HG03135 (cell line): ENCODE results near the gene ZNF778.
"Not testable (repeated sequence)": the region's sequence is repeated elsewhere in the genome, so short reads cannot be mapped to it uniquely, and the experiment has no call there.

Experiments used
- ATAC-seq: cut with Tn5 transposase; IDR thresholded peaks from one replicate; pipeline ENCODE4 v1.9.1; 2021; ENCODE audit warnings: mild to moderate bottlenecking, moderate library complexity; ENCODE audit not compliant: unreplicated experiment

The ZNF778 gene

GRCh38 chr16:89248196-89248982 lies 30.9 kb downstream of the ZNF778 start:
- no peak for ATAC-seq

- ATAC-seq = no peak
These were observed 36.2 kb downstream of the ZNF778 start for GRCh38 chr16:89253548-89254287.

DNA sequence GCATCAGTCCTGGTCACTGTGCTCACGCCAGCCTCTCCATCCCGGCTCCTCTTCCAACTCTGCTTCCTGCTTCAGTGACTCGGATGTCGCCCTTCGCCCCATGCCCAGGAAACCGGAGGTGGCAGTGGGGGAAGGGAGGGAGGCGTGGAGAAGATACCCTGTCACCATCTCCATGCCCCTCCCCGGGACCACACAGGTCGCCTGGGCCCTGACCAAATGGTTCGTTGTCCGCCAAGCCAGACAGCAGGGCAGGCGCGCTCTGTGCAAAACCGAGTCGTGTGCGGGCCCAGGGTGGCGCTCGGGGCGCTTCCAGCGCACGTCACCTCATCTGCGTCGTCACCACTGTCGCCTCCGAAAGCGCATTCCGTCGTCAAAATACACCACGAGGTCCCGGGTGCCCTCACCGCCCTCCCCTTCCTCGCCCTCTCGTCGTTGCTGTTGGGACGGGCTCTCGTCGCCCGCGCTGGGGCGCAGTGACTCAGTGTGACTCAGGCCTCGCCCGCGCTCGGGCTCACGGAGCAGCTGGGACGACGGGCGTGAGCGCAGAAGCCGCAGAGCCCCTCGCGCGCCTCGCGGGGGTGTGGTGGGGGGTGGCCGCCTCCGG lies 39.2 kb downstream of the ZNF778 start:
- ATAC-seq = no peak

DNA sequence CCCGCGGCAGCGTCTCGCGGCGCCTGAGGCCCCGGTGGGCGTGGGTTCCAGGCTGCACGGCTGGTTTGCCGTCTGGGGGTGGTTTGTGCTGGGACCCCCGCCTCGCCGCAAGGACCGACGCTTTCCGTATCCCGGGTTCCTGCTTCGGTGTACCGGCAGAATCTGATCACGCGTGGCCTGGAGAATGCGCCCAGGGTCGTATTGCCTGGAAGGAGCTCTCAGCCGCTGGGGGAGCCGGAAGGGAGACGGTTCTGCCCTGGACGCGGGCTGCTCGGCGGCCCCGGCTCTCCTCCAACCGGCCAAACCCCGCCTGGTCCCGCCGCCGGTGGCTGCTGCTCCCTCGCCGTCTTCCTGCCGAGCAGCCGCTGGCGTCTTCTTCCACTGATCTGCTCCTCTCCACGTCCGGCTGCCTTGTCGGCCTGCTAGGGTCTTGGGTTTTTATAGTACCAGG lies 39.8 kb downstream of the ZNF778 start:
- no peak for ATAC-seq

DNA sequence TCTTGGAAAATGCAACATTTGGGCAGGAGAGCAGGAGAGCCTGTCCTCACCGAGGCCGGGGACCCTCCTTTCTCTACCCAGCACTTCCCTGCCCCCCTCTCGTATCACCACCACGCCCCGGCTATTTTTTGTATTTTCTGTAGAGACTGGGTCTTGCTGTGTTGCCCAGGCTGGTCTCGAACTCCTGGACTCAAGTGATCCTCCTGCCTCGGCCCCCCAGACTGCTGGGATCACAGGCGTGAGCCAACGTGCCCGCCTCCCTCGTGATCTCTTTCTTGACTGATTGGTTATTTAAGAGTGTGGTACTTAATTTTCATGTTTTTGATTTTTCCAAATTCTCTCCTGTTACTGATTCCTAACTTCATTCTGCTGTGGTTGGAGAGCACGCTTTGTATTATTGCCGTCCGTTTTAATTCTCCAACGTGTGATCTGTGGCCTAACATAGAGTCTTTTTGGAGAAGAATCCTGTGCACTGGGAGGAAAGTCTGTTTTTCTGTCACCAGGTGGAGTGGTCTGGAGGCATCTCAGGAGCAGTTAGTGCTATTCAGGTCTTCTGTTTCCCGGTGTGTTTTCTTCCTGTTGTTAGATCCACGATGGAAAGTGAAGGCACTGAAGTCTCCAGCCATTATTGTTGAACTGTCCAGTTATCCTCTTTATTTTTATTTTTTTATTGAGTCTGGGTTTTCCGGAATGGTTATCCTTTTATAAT lies 40.4 kb downstream of the ZNF778 start:
- ATAC-seq = no peak

- ATAC-seq = not testable (repeated sequence)
These were observed 42.4 kb downstream of the ZNF778 start for GRCh38 chr16:89259901-89260300.

DNA sequence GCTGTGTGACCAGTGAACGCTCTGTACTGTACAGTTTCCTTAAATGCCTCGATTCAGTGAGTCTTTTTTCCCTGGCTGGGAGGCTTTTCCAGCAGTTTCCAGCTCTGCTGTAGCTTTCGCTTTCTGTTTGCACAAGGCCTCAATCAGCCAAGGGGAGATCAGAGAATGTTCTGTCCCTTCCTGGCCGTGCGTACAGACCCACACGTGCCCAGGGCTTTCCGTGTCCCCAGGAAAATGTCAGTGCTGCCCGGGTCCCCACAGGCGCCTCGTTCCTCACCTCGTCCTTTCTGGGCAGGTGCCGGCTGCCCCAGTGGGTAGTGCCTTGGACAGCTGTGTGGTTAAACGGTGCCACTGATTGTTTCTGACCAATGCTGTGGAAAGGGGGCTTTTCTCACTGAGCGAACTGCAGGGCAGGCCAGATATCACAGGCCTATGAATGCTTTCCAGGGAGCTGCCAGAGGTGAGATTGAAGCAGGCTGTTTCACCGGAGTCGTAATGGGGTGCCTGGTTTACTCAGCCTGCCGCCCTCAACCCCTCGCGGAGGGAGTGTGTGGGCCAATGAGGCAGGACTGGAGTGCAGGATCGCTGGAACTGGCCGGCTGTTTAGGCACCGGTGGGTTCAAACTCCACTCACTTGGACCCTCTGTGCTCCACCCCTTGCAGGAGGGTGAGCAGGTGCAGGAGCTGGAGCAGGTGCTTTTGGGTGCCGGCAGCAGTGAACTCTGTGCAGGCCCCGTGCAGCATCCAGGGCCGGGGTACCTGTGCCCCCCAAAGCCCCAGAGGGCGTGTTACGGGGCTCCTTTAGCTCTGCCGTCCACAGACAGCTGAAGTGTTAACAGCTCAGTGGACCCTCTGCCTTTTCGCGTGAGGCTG lies 44.4 kb downstream of the ZNF778 start:
- ATAC-seq = no peak

DNA sequence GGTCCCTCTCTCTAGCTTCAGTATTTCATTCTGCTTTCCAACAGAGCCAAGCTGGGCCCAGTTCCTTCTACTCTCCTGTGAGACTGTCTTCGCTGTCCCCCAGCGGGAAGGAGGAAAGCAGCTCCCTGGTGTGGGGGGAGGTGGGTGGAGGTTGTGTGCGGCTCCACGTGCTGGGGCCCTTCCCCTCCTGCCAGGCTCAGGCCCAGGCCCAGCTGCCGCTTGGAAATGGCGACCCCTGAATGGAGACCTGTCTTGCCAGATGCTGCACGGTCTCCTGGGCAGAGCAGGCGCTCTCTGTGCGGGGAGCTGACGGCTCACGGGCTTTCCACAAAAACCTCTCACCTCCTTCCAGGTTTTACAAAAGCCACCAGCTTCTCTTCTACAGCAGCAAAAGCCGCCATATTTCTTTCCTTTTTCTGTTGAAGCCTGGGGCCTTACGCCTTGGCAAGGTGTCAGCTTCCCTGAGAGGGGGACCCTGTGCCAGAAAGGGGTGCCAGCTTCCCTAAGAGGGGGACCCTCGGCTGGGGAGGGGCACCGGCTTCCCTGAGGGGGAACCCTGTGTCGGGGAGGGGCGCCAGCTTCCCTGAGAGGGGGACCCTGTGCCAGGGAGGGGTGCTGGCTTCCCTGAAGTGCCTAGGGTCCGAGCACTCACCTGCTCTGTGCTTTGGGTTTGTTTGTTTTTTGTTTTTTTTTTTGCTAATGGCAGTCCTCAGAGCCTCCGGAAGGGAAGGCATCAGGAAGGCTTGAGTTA lies 47.5 kb downstream of the ZNF778 start:
- ATAC-seq = no peak

- no peak for ATAC-seq
These were observed 48.1 kb downstream of the ZNF778 start for GRCh38 chr16:89265647-89266046.

- no peak for ATAC-seq
These were observed 49.1 kb downstream of the ZNF778 start for GRCh38 chr16:89266521-89267134.

GRCh38 chr16:89267746-89268145 lies 50.2 kb downstream of the ZNF778 start:
- ATAC-seq = not testable (repeated sequence)

DNA sequence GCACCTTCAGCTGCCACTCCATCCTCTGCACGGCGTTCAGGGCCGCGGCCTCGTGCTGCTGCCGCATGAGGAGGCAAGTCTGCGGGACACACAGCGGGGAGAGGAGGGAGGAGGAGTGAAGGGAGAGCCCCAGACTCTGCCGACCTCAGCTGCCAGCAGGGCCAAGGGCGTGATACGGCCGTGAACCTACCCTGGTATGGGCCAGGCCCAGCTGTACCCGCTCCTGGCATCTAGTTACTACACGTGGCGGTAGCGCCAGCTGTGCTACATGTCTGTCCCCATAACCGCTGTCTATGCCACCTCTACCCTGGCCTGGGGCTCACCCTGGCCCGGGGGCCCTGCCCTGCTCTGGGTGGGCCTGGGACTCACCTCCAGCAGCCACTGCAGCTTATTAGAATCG lies 51.1 kb downstream of the ZNF778 start:
- no peak for ATAC-seq

DNA sequence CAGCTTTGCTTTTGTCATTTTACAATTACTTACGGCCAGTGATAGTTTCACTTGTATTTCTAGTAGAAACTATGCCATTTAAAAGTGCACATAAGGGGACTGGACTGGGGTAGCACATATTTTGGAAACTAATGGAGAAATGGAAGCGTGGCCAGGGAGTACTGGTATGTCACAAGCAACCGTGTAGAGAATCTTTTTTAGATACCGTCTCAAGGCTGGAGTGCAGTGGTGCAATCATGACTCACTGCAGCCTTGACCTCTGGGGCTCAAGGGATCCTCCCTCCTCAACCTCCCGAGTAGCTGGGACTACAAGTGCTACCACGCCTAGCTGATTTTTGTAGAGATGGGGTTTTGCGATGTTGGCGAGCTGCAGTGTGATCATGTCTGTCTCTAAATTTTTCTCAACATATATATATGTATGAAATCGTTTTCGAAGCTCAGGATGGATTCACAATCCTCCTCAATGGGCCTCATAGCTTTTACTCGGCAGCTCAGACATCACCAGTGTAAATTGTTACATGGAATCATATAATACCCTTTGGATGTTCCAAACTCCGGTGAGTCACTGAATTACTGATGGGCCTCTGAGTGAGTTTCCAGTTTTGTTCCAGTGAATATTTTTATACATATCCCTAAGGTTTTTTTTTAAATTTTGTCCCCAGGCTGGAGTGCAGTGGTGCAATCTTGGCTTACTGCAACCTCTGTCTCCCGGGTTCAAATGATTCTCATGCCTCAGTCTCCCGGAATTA lies 51.7 kb downstream of the ZNF778 start:
- no peak for ATAC-seq

DNA sequence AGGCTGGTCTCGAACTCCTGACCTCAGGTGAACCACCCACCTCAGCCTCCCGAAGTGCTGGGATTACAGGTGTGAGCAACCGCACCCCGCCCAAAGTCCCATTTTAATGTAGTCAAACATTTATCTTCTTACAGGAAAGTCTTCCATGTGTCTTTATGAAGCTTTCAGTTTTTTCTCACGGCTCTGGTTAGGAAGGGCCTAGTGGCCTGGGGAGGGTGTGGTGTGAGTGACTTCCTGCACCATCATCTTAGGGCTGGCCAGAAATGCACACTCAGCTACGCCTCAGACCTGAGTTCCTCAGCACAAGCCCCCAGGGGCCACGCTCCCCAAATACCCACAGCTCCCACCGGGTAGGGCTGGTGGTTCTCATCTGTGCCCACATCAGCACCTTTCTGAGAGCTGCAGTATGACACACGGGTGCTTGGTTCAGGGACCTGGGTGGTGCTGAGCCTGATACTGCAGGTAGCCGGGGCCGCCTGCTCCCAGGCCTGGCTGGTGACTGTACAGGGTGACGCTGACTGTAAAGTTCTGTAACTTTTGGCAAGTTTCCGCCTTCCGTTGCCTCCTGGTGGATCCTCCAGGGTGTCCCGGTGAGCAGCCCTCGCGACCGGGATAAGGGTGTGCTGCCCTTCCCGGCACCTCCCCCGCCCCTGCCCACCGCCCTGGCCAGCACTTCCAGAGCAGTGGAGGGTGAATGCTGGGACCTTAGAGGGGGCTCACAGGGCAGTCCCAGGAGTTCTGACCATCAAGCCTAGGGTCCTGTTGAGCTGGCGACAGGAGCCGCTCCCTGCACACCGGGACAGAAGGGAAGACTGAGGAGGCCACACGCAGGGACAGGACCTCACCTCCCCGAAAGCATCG lies 52.5 kb downstream of the ZNF778 start:
- ATAC-seq = no peak

GRCh38 chr16:89270666-89271345 lies 53.3 kb downstream of the ZNF778 start:
- no peak for ATAC-seq

DNA sequence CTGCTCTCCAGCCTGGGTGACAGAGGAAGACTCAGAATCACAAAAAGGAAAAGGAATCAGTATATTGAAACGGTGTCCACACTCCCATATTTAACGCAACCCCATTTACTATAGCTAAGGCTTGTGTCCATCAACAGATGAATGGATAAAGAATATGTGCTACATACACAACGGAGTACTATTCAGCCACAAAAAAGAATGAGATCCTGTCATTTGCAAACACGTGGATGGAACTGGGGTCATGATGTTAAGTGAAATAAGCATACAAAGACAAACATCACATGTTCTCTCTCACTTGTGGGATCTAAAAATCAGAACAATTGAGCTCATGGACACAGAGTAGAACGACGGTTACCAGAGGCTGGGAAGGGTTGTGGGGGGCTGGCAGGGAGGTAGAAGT lies 55.1 kb downstream of the ZNF778 start:
- ATAC-seq = no peak
